Measurements from ENCODE around the gene SEZ6L2. TPM values are rescaled to one million over a fixed set of nuclear protein-coding genes. Genes with fewer than 3 reads are reported as not detected.

The SEZ6L2 gene
- total and polyA plus RNA-seq, 2 of the 13 experiments (the other 11 are each of a cell fraction or from before 2014, with no cell fraction given): 14.9 to 16.9 TPM

GRCh38 chr16:29925781-29926710 is 26.7 kb upstream of the SEZ6L2 start, which contains the start of gene KCTD13 (continued):
- TF ChIP-seq ZBTB44 (CRISPR knock-in tag; IDR thresholded peaks at IDR 0.05) (peak; percentile 46; the same call in 1 of the 2 replicates), TCF7L2 (IDR thresholded peaks at IDR 0.05; ENCODE audit: low read depth, low read length) (no peak), ELF3 (CRISPR knock-in tag; IDR thresholded peaks at IDR 0.05) (peak; percentile 69), MZF1 (CRISPR knock-in tag; IDR thresholded peaks at IDR 0.05; ENCODE audit: borderline replicate concordance) (no peak), PRPF4 (IDR thresholded peaks at IDR 0.05; ENCODE audit: low read depth, low read length, poor library complexity, severe bottlenecking) (no peak), ZNF136 (CRISPR knock-in tag; IDR thresholded peaks at IDR 0.05; ENCODE audit: low read depth) (no peak), EHMT2 (IDR thresholded peaks at IDR 0.05; ENCODE audit: borderline replicate concordance, low read depth, low read length) (no peak), TBX3 (IDR thresholded peaks at IDR 0.05; ENCODE audit: borderline replicate concordance) (no peak), CBFB (CRISPR knock-in tag; IDR thresholded peaks at IDR 0.05) (peak; percentile 67), MBD4 (IDR thresholded peaks at IDR 0.05; ENCODE audit: borderline replicate concordance, low read length) (no peak), ZNF333 (CRISPR knock-in tag; IDR thresholded peaks at IDR 0.05; ENCODE audit: borderline replicate concordance) (no peak), ZSCAN22 (CRISPR knock-in tag; IDR thresholded peaks at IDR 0.05) (no peak; the same call in 1 of the 2 replicates), HNRNPK (IDR thresholded peaks at IDR 0.05; ENCODE audit: low read depth, low read length, poor library complexity, severe bottlenecking) (peak; percentile 70), FOXK1 (CRISPR knock-in tag; IDR thresholded peaks at IDR 0.05; ENCODE audit: borderline replicate concordance, low read depth) (no peak; the same call in 1 of the 2 replicates)
- TF ChIP-seq, protein P1, sequence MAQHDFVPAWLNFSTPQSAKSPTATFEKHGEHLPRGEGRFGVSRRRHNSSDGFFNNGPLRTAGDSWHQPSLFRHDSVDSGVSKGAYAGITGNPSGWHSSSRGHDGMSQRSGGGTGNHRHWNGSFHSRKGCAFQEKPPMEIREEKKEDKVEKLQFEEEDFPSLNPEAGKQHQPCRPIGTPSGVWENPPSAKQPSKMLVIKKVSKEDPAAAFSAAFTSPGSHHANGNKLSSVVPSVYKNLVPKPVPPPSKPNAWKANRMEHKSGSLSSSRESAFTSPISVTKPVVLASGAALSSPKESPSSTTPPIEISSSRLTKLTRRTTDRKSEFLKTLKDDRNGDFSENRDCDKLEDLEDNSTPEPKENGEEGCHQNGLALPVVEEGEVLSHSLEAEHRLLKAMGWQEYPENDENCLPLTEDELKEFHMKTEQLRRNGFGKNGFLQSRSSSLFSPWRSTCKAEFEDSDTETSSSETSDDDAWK (CRISPR knock-in tag; IDR thresholded peaks at IDR 0.05): no peak
- TF ChIP-seq, protein P2, sequence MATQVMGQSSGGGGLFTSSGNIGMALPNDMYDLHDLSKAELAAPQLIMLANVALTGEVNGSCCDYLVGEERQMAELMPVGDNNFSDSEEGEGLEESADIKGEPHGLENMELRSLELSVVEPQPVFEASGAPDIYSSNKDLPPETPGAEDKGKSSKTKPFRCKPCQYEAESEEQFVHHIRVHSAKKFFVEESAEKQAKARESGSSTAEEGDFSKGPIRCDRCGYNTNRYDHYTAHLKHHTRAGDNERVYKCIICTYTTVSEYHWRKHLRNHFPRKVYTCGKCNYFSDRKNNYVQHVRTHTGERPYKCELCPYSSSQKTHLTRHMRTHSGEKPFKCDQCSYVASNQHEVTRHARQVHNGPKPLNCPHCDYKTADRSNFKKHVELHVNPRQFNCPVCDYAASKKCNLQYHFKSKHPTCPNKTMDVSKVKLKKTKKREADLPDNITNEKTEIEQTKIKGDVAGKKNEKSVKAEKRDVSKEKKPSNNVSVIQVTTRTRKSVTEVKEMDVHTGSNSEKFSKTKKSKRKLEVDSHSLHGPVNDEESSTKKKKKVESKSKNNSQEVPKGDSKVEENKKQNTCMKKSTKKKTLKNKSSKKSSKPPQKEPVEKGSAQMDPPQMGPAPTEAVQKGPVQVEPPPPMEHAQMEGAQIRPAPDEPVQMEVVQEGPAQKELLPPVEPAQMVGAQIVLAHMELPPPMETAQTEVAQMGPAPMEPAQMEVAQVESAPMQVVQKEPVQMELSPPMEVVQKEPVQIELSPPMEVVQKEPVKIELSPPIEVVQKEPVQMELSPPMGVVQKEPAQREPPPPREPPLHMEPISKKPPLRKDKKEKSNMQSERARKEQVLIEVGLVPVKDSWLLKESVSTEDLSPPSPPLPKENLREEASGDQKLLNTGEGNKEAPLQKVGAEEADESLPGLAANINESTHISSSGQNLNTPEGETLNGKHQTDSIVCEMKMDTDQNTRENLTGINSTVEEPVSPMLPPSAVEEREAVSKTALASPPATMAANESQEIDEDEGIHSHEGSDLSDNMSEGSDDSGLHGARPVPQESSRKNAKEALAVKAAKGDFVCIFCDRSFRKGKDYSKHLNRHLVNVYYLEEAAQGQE (IDR thresholded peaks at IDR 0.05; ENCODE audit: borderline replicate concordance in 1 of 2, low read depth in 1 of 2, low read length in 2 of 2): peak in 1 of 2 experiments; percentile 20; a peak in 3 of 4 replicates
- TF ChIP-seq, protein P3, sequence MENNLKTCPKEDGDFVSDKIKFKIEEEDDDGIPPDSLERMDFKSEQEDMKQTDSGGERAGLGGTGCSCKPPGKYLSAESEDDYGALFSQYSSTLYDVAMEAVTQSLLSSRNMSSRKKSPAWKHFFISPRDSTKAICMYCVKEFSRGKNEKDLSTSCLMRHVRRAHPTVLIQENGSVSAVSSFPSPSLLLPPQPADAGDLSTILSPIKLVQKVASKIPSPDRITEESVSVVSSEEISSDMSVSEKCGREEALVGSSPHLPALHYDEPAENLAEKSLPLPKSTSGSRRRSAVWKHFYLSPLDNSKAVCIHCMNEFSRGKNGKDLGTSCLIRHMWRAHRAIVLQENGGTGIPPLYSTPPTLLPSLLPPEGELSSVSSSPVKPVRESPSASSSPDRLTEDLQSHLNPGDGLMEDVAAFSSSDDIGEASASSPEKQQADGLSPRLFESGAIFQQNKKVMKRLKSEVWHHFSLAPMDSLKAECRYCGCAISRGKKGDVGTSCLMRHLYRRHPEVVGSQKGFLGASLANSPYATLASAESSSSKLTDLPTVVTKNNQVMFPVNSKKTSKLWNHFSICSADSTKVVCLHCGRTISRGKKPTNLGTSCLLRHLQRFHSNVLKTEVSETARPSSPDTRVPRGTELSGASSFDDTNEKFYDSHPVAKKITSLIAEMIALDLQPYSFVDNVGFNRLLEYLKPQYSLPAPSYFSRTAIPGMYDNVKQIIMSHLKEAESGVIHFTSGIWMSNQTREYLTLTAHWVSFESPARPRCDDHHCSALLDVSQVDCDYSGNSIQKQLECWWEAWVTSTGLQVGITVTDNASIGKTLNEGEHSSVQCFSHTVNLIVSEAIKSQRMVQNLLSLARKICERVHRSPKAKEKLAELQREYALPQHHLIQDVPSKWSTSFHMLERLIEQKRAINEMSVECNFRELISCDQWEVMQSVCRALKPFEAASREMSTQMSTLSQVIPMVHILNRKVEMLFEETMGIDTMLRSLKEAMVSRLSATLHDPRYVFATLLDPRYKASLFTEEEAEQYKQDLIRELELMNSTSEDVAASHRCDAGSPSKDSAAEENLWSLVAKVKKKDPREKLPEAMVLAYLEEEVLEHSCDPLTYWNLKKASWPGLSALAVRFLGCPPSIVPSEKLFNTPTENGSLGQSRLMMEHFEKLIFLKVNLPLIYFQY (CRISPR knock-in tag; IDR thresholded peaks at IDR 0.05; ENCODE audit: borderline replicate concordance): no peak; the same call in 1 of the 2 replicates

Measured in HepG2 (cell line).